LHCN-M2 (cell line): ENCODE data around the gene DCTN4. TPM values are rescaled to one million over a fixed set of nuclear protein-coding genes. Genes with fewer than 3 reads are reported as not detected.
"Not testable (repeated sequence)": the region's sequence is repeated elsewhere in the genome, so short reads cannot be mapped to it uniquely, and the experiment has no call there.

Experiments
- DNase-seq: peaks from one replicate; pipeline ENCODE4 v3.0.0-alpha.2; 2012; ENCODE audit warnings: low read depth
- total RNA-seq: library from RNA; depleted of rRNA; stranded (reverse); fragments of >200 nt; gene quantifications from 2 replicates; pipeline ENCODE4 v1.2.3, GENCODE V29; 2014

Gene DCTN4
- total RNA-seq, 1 experiment from 2014 or later, result 103 TPM

- peak; percentile 79 for DNase-seq
Observed at GRCh38 chr5:150778517-150779396, 19.9 kb upstream of the DCTN4 start, which contains the start of gene SMIM3. SMIM3 (plus strand) TSS chr5:150778757; CDS start chr5:150795441, 16,684 bp downstream.

DNA sequence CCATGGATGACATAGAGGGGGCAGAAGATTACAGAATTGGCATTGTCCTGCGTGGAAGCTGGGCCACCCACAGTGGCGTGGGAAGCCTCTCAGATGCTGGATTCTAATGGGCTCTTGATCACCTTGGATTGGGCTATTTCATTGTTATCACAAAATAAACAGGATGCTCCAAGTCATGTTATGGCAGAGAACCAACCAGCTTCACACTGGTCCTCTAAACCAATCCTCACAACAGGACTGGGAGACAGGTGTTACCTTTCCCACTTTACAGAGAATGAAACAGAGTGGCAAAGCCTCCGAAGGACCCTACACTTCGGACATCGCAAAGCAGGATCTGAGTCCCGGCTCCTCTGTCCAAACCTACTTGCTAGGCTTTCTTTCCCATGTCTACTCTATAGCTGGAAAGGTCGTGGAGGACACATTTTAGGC lies 19.3 kb upstream of the DCTN4 start:
- DNase-seq, result peak; percentile 60

GRCh38 chr5:150777685-150778084 lies 18.9 kb upstream of the DCTN4 start:
- peak; percentile 63 for DNase-seq

DNA sequence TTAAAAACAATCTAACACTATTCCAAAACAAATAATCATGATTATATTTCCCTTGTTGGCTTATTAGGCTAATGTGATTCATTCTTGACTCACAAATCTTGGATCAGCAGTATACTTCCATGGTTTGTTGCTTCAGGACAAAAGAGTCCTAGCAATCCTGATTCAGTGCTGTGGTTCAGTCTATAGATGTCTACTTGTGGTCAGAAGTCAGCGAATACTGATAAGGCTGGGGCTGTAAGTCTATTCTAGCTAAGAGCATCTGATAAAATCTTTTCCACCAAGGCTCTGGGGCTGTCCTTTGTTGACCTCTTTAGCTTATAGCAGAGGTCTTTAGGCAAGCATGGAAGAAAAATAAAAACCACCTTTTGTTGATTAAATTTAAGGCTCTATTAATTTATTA lies 15.3 kb upstream of the DCTN4 start:
- DNase-seq, result peak; percentile 85

DNA sequence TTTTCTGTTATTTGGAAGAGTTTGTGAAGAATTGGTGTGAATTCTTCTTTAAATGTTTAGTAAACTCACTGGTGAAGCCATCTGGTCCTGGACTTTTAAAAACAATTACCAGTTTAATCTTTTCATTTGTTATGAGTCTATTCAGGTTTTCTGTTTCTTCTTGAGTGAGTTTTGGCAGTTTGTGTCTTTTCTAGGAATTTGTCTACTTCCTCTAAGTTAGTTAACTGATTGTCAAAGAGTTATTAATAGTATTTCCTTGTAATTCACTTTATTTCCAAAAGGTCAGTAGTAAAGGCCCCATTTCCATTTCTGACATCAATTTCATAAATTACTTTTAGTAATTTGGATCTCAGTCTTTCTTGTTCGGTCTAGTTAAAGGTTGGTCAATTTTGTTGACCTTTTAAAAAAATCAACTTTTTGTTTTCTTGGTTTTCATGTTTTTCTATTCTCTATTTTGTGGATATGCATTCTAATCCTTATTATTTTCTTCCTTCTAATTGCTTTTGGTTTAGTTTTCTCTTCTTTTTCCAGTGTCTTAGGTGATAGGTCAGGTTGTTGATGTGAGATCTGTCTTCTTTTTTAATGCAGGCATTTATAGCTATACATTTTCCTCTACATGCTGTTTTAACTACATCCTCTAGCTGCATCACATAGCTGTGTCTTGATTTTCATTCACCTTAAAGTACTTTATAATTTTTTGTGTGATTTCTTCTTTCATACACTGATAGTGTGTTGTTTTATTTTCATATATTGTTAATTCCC lies 12.4 kb upstream of the DCTN4 start:
- DNase-seq, result no peak

- DNase-seq, result no peak
Observed at GRCh38 chr5:150766251-150766650, 7.4 kb upstream of the DCTN4 start.

GRCh38 chr5:150765799-150766169 lies 7.0 kb upstream of the DCTN4 start:
- DNase-seq, result no peak

DNA sequence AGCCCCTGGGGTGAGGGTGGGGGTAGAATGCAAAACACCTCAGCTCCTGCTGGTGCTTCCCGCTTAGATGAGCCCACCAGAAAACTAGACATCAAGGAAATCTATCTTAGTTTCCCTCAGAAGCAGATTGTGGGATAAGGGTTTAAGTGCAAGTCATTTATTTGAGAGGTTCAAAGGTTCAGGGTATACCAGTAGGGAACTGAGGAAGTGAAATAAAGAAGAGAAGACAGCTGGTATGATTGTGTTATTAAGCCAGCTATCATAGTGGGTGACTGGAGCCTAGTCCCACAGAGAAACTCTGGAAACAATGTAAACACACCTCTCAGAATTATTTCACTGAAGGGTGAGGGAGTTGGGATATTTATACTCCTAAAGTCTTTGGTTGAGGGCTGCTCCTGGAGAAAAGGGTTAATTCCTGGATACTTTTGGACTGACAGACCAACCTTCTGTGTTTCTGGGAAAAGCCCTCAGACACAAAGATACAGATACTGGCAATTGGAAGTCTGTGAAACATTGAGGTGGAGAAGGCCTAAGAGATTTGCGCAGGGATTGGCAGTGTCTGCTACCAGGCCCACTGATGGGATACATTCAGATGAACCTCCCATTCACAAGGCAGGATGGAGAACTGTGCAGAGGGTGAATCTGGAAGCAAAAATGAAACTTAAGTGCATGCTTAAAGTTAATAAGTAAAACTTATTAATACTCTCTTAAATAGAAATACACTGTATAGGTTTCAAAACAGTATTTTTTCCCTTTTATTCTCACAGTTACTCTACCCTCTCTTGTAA lies 6.4 kb upstream of the DCTN4 start:
- no peak for DNase-seq

- no peak for DNase-seq
Observed at GRCh38 chr5:150764530-150764929, 5.7 kb upstream of the DCTN4 start.

GRCh38 chr5:150763023-150763769 lies 4.4 kb upstream of the DCTN4 start:
- peak; percentile 79 for DNase-seq

DNA sequence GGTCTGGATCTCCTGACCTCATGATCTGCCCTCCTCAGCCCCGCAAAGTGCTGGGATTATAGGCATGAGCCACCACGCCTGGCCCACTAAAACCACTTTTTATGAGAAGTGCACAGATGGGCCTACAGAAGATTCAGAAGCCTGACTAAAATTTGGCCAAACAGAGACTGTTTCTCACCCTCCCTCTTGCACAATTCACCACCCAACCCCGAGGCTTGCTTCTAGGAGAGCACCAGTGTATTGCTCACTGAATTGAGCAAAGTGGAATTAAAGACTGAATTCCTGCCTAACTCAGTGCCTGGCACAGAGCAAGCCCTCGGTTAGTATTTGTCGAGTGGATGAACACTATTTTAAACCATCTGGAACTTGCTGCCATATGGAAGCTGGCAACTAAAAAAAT lies 3.4 kb upstream of the DCTN4 start:
- no peak for DNase-seq

DNA sequence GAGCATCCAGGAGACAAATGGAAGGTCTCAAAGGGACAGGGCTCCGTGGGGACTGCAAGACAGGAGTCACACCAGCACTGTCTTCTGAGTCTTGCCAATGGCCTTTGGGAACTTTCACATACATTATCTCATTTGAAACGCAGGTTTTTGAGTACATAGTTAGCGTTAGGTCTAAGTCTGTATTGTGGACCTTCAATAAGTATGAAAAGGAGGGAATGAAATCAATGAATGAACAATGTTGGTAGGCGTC lies 442 bp upstream of the DCTN4 start:
- no peak for DNase-seq

DNA sequence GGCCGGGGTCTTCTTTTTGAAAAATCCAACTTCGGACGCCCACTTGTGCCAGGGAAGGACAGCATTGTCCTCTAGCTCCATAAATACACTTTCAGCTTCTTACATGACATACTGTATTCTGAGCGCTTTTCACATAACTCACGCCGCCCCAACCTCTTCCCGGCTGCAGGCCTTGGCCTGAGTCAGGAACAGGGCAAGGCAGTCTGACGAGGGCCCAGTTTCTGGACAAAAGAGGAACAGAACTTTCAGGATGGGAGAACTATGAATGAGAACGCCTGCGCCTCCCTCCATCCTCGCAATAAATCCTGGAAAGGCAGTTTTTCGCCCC lies 650 bp downstream of the DCTN4 start:
- DNase-seq, result no peak

GRCh38 chr5:150757087-150757649 lies 1.6 kb downstream of the DCTN4 start:
- DNase-seq, result no peak

GRCh38 chr5:150753863-150754262 lies 5.0 kb downstream of the DCTN4 start:
- DNase-seq, result no peak

DNA sequence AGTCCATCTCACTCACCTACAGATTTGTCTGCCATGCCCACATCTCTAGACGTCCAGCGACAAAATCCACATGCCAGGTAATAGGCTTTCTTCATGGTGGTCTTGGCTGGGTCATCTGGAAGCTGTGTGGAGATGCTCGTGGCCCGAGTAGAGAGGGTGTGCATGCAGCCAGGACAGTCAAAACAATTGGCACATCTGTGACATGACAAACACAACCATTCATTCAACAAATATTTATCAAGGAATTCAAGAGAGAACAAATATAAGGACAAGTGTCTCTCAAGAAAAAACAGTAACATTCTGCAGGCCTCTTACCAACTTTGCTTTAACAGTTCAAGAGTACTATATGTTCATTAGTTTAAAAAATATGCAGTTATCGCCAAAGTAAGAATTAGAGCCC lies 5.4 kb downstream of the DCTN4 start:
- no peak for DNase-seq

GRCh38 chr5:150751096-150751891 lies 7.5 kb downstream of the DCTN4 start:
- DNase-seq, result no peak

GRCh38 chr5:150750469-150750868 lies 8.3 kb downstream of the DCTN4 start:
- DNase-seq, result no peak

GRCh38 chr5:150743142-150743488 lies 15.7 kb downstream of the DCTN4 start:
- DNase-seq, result not testable (repeated sequence)

GRCh38 chr5:150742455-150743141 lies 16.2 kb downstream of the DCTN4 start:
- DNase-seq, result not testable (repeated sequence)
